ENCODE data around the gene EDN3. TPM values are rescaled to one million over a fixed set of nuclear protein-coding genes. Genes with fewer than 3 reads are reported as not detected.

The EDN3 gene
- polyA plus RNA-seq, 1 donor (not counting 4 experiments of a cell fraction or from before 2014, with no cell fraction given): not detected

- H3K79me2 ChIP-seq (ENCODE audit: control insufficient read depth, insufficient read depth, low read length): no peaks in the 10 kb centered on the region
- no peak overlapping the region for H3K4me3 ChIP-seq (ENCODE audit: control insufficient read depth in 2 of 3, extremely low read depth in 1 of 3, insufficient read depth in 2 of 3, low read depth in 1 of 3, low read length in 3 of 3)
- FAIRE-seq (no peak), DNase-seq (ENCODE audit: low read depth, low spot score) (no peak)
- H3K4me2 ChIP-seq (ENCODE audit: control insufficient read depth, extremely low read depth, insufficient read depth, low read depth, low read length): no peak overlapping the region
- no peak overlapping the region for H3K27ac ChIP-seq (ENCODE audit: control insufficient read depth, insufficient read depth, low read length)
- H3K9me3 ChIP-seq (ENCODE audit: control insufficient read depth, low read depth, low read length): no peaks in the 10 kb centered on the region
- dilution Hi-C loops (cut with MboI; ENCODE audit: extremely low pct_ligation_motif_present, low sequenced_read_pairs): no loop called here
- H3K36me3 ChIP-seq (ENCODE audit: control insufficient read depth in 2 of 2, extremely low read depth in 1 of 2, insufficient read depth in 2 of 2, low read length in 2 of 2): no peaks in the 10 kb centered on the region
- TF ChIP-seq EZH2 (IDR thresholded peaks at IDR 0.05; ENCODE audit: low read length): no peak
- TF ChIP-seq, protein P1, sequence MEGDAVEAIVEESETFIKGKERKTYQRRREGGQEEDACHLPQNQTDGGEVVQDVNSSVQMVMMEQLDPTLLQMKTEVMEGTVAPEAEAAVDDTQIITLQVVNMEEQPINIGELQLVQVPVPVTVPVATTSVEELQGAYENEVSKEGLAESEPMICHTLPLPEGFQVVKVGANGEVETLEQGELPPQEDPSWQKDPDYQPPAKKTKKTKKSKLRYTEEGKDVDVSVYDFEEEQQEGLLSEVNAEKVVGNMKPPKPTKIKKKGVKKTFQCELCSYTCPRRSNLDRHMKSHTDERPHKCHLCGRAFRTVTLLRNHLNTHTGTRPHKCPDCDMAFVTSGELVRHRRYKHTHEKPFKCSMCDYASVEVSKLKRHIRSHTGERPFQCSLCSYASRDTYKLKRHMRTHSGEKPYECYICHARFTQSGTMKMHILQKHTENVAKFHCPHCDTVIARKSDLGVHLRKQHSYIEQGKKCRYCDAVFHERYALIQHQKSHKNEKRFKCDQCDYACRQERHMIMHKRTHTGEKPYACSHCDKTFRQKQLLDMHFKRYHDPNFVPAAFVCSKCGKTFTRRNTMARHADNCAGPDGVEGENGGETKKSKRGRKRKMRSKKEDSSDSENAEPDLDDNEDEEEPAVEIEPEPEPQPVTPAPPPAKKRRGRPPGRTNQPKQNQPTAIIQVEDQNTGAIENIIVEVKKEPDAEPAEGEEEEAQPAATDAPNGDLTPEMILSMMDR (optimal IDR thresholded peaks at IDR 0.05 in 1 of 3, IDR thresholded peaks at IDR 0.05 in 1 of 3, conservative IDR thresholded peaks at IDR 0.05 in 1 of 3; ENCODE audit: extremely low read depth in 1 of 3, insufficient read depth in 2 of 3, low read length in 3 of 3): no peak
- no peaks in the 10 kb centered on the region for H3K9me1 ChIP-seq (ENCODE audit: control insufficient read depth, extremely low read depth, insufficient read depth, low read length)
- H3K9ac ChIP-seq (ENCODE audit: control insufficient read depth, extremely low read depth, insufficient read depth, low read length): no peak overlapping the region
- H3K27me3 ChIP-seq (ENCODE audit: control insufficient read depth, extremely low read depth, insufficient read depth, low read length): no peaks in the 10 kb centered on the region
- no peak overlapping the region for H2AFZ ChIP-seq (ENCODE audit: control insufficient read depth, low read length)
- no peaks in the 10 kb centered on the region for H4K20me1 ChIP-seq (ENCODE audit: control insufficient read depth, extremely low read depth, insufficient read depth, low read length)
- H3K4me1 ChIP-seq (ENCODE audit: control insufficient read depth, extremely low read depth, insufficient read depth, low read length): no peaks in the 10 kb centered on the region
Observed at GRCh38 chr20:59361411-59361810, 61.0 kb downstream of the EDN3 start.

- Histone ChIP-seq H3K4me3 (ENCODE audit: control insufficient read depth in 2 of 3, extremely low read depth in 1 of 3, insufficient read depth in 2 of 3, low read depth in 1 of 3, low read length in 3 of 3) (no peak overlapping the region), H2AFZ (ENCODE audit: control insufficient read depth, low read length) (no peak overlapping the region), H3K9ac (ENCODE audit: control insufficient read depth, extremely low read depth, insufficient read depth, low read length) (no peak overlapping the region), H4K20me1 (ENCODE audit: control insufficient read depth, extremely low read depth, insufficient read depth, low read length) (no peaks in the 10 kb centered on the region), H3K36me3 (ENCODE audit: control insufficient read depth in 2 of 2, extremely low read depth in 1 of 2, insufficient read depth in 2 of 2, low read length in 2 of 2) (no peaks in the 10 kb centered on the region), H3K27me3 (ENCODE audit: control insufficient read depth, extremely low read depth, insufficient read depth, low read length) (no peaks in the 10 kb centered on the region), H3K4me1 (ENCODE audit: control insufficient read depth, extremely low read depth, insufficient read depth, low read length) (no peaks in the 10 kb centered on the region), H3K4me2 (ENCODE audit: control insufficient read depth, extremely low read depth, insufficient read depth, low read depth, low read length) (no peak overlapping the region), H3K9me1 (ENCODE audit: control insufficient read depth, extremely low read depth, insufficient read depth, low read length) (no peaks in the 10 kb centered on the region), H3K9me3 (ENCODE audit: control insufficient read depth, low read depth, low read length) (no peaks in the 10 kb centered on the region), H3K79me2 (ENCODE audit: control insufficient read depth, insufficient read depth, low read length) (no peaks in the 10 kb centered on the region), H3K27ac (ENCODE audit: control insufficient read depth, insufficient read depth, low read length) (no peak overlapping the region)
- TF ChIP-seq EZH2 (IDR thresholded peaks at IDR 0.05; ENCODE audit: low read length): no peak
- TF ChIP-seq, protein P1 (optimal IDR thresholded peaks at IDR 0.05 in 1 of 3, IDR thresholded peaks at IDR 0.05 in 1 of 3, conservative IDR thresholded peaks at IDR 0.05 in 1 of 3; ENCODE audit: extremely low read depth in 1 of 3, insufficient read depth in 2 of 3, low read length in 3 of 3): no peak
- no peak for FAIRE-seq
- dilution Hi-C loops (cut with MboI; ENCODE audit: extremely low pct_ligation_motif_present, low sequenced_read_pairs): no loop called here
- DNase-seq (ENCODE audit: low read depth, low spot score): no peak
Observed at GRCh38 chr20:59363101-59363500, 62.7 kb downstream of the EDN3 start.

Data from keratinocyte (primary cell).